IMR-90 (cell line): ENCODE data around the gene RIPK1. TPM values are rescaled to one million over a fixed set of nuclear protein-coding genes. Genes with fewer than 3 reads are reported as not detected.
"Not testable (repeated sequence)": the region's sequence is repeated elsewhere in the genome, so short reads cannot be mapped to it uniquely, and the experiment has no call there.

Experiments used
- ATAC-seq: fragments of 200-7000 bp; cut with Tn5 transposase; 2 replicates; pipeline ENCODE4 v1.9.1; 2020; ENCODE audit warnings: low read depth, mild to moderate bottlenecking, moderate library complexity
- BruUV-seq: library from RNA; stranded (reverse); fragments of 400-500 nt; replicated peaks from 2 replicates; lab custom pipeline; 2021; lab: Mats Ljungman, UMichigan
- CTCF ChIA-PET: fragments of 300-600 bp; formaldehyde crosslinking; extraction: SDS; loops from one replicate; lab custom pipeline; 2021; ENCODE audit warnings: antibody characterized with exemption; lab: Yijun Ruan, JAX
- POLR2A ChIA-PET: fragments of 300-600 bp; sonication (Branson Sonifier 250); formaldehyde crosslinking; loops from one replicate; lab custom pipeline; 2022; ENCODE audit warnings: antibody characterized with exemption; ENCODE audit not compliant: unreplicated experiment; lab: Charles Lee
- DNase-seq: peaks from one replicate; pipeline ENCODE4 v3.0.0; 2013
- H2AFZ ChIP-seq: replicated peaks from 2 replicates; pipeline ENCODE3; 2013; ENCODE audit warnings: low read length, mild to moderate bottlenecking; ENCODE audit not compliant: poor library complexity
- H2AK5ac ChIP-seq: 2 replicates; pipeline ENCODE4 v1.6.1; 2013; ENCODE audit warnings: low read depth, low read length, inconsistent platforms
- H2AK9ac ChIP-seq: replicated peaks from 2 replicates; pipeline ENCODE3; 2013; ENCODE audit warnings: mild to moderate bottlenecking, low read depth, low read length, moderate library complexity; ENCODE audit not compliant: poor library complexity
- H2BK120ac ChIP-seq: 2 replicates; pipeline ENCODE4 v1.6.1; 2013; ENCODE audit warnings: low read depth, low read length, inconsistent platforms
- H2BK15ac ChIP-seq: 3 replicates; pipeline ENCODE4 v1.6.1; 2013; ENCODE audit warnings: low read depth, low read length, inconsistent platforms
- H2BK20ac ChIP-seq: 2 replicates; pipeline ENCODE4 v1.6.1; 2013; ENCODE audit warnings: low read depth, mild to moderate bottlenecking, inconsistent platforms, low read length, moderate library complexity
- H2BK5ac ChIP-seq: 2 replicates; pipeline ENCODE4 v1.6.1; 2013; ENCODE audit warnings: mild to moderate bottlenecking, low read depth, low read length, inconsistent platforms; ENCODE audit not compliant: poor library complexity, severe bottlenecking
- H3K14ac ChIP-seq: replicated peaks from 2 replicates; pipeline ENCODE4 v1.6.1; 2013; ENCODE audit warnings: low read depth, low read length, inconsistent platforms
- H3K18ac ChIP-seq: 2 replicates; pipeline ENCODE4 v1.6.1; 2013; ENCODE audit warnings: low read depth, low read length, control low read depth
- H3K23ac ChIP-seq: 2 replicates; pipeline ENCODE4 v1.6.1; 2013; ENCODE audit warnings: low read depth, low read length, inconsistent platforms
- H3K27ac ChIP-seq: 2 replicates; pipeline ENCODE4 v1.5.1; 2013; ENCODE audit warnings: mild to moderate bottlenecking, control low read depth, low read length; ENCODE audit not compliant: insufficient read depth
- H3K27me3 ChIP-seq: 2 replicates; pipeline ENCODE4 v1.6.1; 2013; ENCODE audit warnings: low read length; ENCODE audit not compliant: control insufficient read depth, insufficient read depth
- H3K36me3 ChIP-seq: 2 replicates; pipeline ENCODE4 v1.6.1; 2013; ENCODE audit warnings: low read length, mixed read lengths; ENCODE audit not compliant: control insufficient read depth, insufficient read depth
- H3K4ac ChIP-seq: 2 replicates; pipeline ENCODE4 v1.6.1; 2013; ENCODE audit warnings: low read depth, low read length, inconsistent platforms
- H3K4me1 ChIP-seq: 2 replicates; pipeline ENCODE4 v1.6.1; 2013; ENCODE audit warnings: low read length, mixed read lengths; ENCODE audit not compliant: control insufficient read depth, insufficient read depth
- H3K4me2 ChIP-seq: 2 replicates; pipeline ENCODE4 v1.6.1; 2013; ENCODE audit warnings: low read depth, mild to moderate bottlenecking, control low read depth, low read length, moderate library complexity
- H3K4me3 ChIP-seq: 2 replicates; pipeline ENCODE4 v1.5.1; 2013; ENCODE audit warnings: low read depth, mild to moderate bottlenecking, control low read depth, low read length, moderate library complexity; ENCODE audit not compliant: insufficient read depth
- H3K56ac ChIP-seq: 2 replicates; pipeline ENCODE4 v1.6.1; 2013; ENCODE audit warnings: low read length, inconsistent platforms; ENCODE audit not compliant: insufficient read depth; ENCODE audit errors: extremely low read depth
- H3K79me1 ChIP-seq, 2 experiments: 2 replicates each; pipeline ENCODE4 v1.6.1; 2013; ENCODE audit warnings: low read length in 2 of 2, inconsistent platforms in 1 of 2, low read depth in 1 of 2
- H3K9ac ChIP-seq: 2 replicates; pipeline ENCODE4 v1.6.1; 2013; ENCODE audit warnings: low read depth, low read length, control low read depth
- H3K9me1 ChIP-seq: 2 replicates; pipeline ENCODE4 v1.6.1; 2013; ENCODE audit warnings: low read length, inconsistent platforms; ENCODE audit not compliant: insufficient read depth
- H3K9me3 ChIP-seq: 2 replicates; pipeline ENCODE4 v1.6.1; 2013; ENCODE audit warnings: low read length; ENCODE audit not compliant: control insufficient read depth, insufficient read depth
- H4K20me1 ChIP-seq: 2 replicates; pipeline ENCODE4 v1.6.1; 2013; ENCODE audit warnings: low read length, inconsistent platforms; ENCODE audit not compliant: insufficient read depth
- H4K5ac ChIP-seq: 2 replicates; pipeline ENCODE4 v1.6.1; 2013; ENCODE audit warnings: mild to moderate bottlenecking, low read depth, low read length, control low read depth
- H4K8ac ChIP-seq, 2 experiments: 2 replicates each; pipeline ENCODE4 v1.6.1; 2013; ENCODE audit warnings: low read depth in 2 of 2, low read length in 2 of 2, control low read depth in 1 of 2, inconsistent platforms in 1 of 2
- H4K91ac ChIP-seq: 2 replicates; pipeline ENCODE4 v1.6.1; 2013; ENCODE audit warnings: low read depth, low read length, inconsistent platforms; ENCODE audit not compliant: insufficient read depth
- WGBS, 2 experiments: methylation state at CpG; one replicate each; pipeline versions ENCODE4 v1.1.5 to v1.1.7; 2013; ENCODE audit warnings: missing lambda C conversion rate in 2 of 2; ENCODE audit not compliant: insufficient read length in 1 of 2; ENCODE audit errors: extremely low coverage in 2 of 2; 5-methylcytosine and 5-hydroxymethylcytosine counted together
- dilution Hi-C: fragments of 300-500 bp; cut with HindIII; formaldehyde crosslinking; loops from one replicate; pipeline ENCODE4 v1.14.3; 2018; ENCODE audit warnings: low sequenced_read_pairs; ENCODE audit not compliant: unreplicated experiment
- in situ Hi-C: fragments of 300-500 bp; cut with MboI; formaldehyde crosslinking; loops from 3 replicates; pipeline ENCODE4 v1.14.3; 2019; ENCODE audit warnings: low sequenced_read_pairs, inconsistent platforms, mixed read lengths
- intact Hi-C: fragments of 100-400 bp; cut with micrococcal nuclease; formaldehyde crosslinking; loops from 2 replicates; pipeline ENCODE4 v1.10.0; 2022
- polyA plus RNA-seq, 3 experiments: library from polyadenylated mRNA; depleted of rRNA; stranded (reverse); fragments of >200 nt; gene quantifications; 2 replicates each; pipeline ENCODE4 v1.2.3, GENCODE V29; 2012; ENCODE audit warnings: low replicate concordance in 1 of 3
- total RNA-seq: library from RNA; depleted of rRNA; stranded (reverse); fragments of >200 nt; gene quantifications from 2 replicates; pipeline ENCODE4 v1.2.3, GENCODE V29; 2012

The RIPK1 gene
- total and polyA plus RNA-seq, 2 of the 4 experiments (the other 2 are of a cell fraction): 12.6 to 25.6 TPM

DNA sequence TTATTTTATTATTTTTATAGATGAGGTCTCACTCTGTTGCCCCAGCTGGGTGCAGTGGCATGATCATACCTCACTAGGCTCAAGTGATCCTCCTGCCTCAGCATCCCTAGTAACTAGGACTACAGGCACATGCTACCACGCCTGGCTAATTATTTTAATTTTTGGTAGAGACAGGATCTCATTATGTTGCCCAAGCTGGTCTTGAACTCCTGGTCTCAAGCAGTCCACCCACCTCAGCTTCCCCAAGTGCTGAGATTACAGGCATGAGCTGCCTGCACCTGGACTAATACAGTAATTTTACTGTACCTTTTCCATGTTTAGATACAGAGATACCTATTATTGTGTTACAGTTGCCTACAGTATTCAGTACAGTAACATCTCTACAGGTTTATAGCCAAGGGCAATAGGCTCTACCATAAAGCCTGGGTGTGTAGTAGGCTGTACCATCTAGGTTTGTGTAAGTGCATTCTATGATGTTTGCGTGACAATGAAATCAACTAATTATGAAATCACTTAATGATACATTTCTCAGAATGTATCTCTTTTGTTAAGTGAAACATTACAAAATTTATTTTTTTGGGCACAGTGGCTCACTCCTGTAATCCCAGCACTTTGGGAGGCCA lies 47.2 kb upstream of the RIPK1 start:
- H3K4ac ChIP-seq, H4K91ac ChIP-seq, H4K8ac ChIP-seq, H3K14ac ChIP-seq, H2AK9ac ChIP-seq, H3K23ac ChIP-seq, ATAC-seq, DNase-seq, POLR2A ChIA-PET, H3K27ac ChIP-seq, H4K5ac ChIP-seq, H2BK5ac ChIP-seq, H3K9me3 ChIP-seq, H2BK20ac ChIP-seq, H2BK120ac ChIP-seq, H3K18ac ChIP-seq, H3K4me2 ChIP-seq, in situ Hi-C loops, dilution Hi-C loops, intact Hi-C loops, H2AK5ac ChIP-seq, H2BK15ac ChIP-seq, H3K36me3 ChIP-seq, H3K56ac ChIP-seq, H3K27me3 ChIP-seq, H2AFZ ChIP-seq, H3K9ac ChIP-seq, BruUV-seq, H3K4me3 ChIP-seq, H4K20me1 ChIP-seq: not testable (repeated sequence)
- WGBS, 2 experiments: no CpG with 5 or more reads among the region's 2 CpGs
- H3K79me1 ChIP-seq: peaks cover 16 to 26% of the 10 kb centered on the region in 2 experiments
- H3K9me1 ChIP-seq: peaks cover 13% of the 10 kb centered on the region; the same call in 1 of the 2 replicates
- CTCF ChIA-PET: interaction anchor here (1.9 kb wide), 1 partner anchor 19 kb away, joined by 9 read pairs; no protein-coding TSS in a partner anchor
- peaks cover 12% of the 10 kb centered on the region for H3K4me1 ChIP-seq
